ENCODE results near the gene RBBP8NL.

DNA sequence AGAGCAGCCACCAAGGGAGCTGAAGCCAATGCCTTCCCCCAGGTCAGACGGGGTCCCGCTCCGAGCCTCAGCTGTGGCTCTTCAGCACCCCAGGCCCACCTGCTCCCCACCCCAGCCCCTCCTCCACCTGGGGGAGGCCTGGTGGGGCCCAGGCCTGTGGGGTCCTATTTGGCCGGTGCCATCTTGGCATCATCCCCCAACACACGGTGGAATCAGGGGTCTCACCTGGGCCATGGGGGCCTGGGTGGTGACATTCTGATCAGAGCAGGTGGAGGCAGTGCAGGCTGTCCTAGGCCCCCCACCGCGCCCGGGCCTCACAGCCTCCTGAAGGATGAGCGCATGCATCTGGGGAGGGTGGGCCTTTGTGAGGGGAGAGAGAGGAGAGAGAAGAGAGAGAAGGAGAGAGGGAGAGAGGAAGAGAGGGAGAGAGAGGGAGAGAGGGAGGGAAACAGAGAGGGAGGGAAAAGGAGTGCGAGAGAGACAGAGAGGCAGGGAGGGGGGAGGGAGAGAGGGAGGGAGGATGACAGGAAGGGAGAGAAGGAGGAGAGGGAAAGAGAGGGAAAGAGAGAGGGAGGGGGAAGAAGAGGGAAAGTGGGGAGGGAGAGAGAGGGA, 23.9 kb upstream of the RBBP8NL start:
- TF ChIP-seq, protein P1, sequence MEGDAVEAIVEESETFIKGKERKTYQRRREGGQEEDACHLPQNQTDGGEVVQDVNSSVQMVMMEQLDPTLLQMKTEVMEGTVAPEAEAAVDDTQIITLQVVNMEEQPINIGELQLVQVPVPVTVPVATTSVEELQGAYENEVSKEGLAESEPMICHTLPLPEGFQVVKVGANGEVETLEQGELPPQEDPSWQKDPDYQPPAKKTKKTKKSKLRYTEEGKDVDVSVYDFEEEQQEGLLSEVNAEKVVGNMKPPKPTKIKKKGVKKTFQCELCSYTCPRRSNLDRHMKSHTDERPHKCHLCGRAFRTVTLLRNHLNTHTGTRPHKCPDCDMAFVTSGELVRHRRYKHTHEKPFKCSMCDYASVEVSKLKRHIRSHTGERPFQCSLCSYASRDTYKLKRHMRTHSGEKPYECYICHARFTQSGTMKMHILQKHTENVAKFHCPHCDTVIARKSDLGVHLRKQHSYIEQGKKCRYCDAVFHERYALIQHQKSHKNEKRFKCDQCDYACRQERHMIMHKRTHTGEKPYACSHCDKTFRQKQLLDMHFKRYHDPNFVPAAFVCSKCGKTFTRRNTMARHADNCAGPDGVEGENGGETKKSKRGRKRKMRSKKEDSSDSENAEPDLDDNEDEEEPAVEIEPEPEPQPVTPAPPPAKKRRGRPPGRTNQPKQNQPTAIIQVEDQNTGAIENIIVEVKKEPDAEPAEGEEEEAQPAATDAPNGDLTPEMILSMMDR (conservative IDR thresholded peaks at IDR 0.05 in 1 of 2, IDR thresholded peaks at IDR 0.05 in 1 of 2; ENCODE audit: low read depth in 1 of 2, low read length in 2 of 2): no peak
- no peak for TF ChIP-seq EZH2 (IDR thresholded peaks at IDR 0.05; ENCODE audit: low read length, missing control alignments)

Data from fibroblast of lung (primary cell).